Activated T-helper 9 cell treated with anti-CD3 and anti-CD28 coated beads, Interleukin-2, amount 50 U/mL, for 16 hours (primary cell): ENCODE measurements around the gene GRK1.

Source experiments
- DNase-seq: peaks from one replicate; pipeline ENCODE4 v3.0.0-alpha.2; 2020; ENCODE audit warnings: low read depth

GRK1 gene

DNA sequence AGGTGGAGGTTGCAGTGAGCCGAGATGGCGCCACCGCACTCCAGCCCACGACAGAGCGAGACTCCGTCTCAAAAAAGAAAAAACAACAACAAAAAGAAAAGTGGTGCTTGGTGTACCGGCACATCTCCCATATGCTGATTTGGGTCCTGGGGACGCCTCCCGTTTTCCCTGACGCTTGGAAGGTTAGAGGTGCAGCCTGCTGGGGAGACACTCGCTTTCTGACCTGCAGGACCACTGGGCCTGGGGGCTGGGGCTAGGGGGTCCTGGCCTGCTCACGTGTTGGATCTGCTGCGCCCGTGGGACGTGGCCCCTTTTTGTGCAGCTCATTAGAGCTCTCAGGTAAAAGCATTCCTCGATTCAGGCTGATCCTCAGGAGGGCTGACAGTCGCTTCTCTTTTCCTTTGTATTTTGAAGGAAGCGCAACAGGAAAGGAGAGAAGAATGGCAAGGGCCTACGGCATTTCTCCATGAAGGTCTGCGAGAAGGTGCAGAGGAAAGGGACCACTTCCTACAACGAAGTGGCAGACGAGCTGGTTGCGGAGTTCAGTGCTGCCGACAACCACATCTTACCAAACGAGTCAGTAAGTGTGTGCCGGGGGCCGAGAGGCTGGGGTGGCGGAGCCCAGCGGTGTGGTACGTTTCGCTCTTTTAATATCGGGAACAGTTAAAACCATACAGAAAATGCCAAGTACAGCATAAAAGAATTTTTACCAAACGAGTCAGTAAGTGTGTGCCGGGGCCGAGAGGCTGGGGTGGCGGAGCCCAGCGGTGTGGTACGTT is 34.1 kb upstream of the GRK1 start:
- DNase-seq, result no peak

DNA sequence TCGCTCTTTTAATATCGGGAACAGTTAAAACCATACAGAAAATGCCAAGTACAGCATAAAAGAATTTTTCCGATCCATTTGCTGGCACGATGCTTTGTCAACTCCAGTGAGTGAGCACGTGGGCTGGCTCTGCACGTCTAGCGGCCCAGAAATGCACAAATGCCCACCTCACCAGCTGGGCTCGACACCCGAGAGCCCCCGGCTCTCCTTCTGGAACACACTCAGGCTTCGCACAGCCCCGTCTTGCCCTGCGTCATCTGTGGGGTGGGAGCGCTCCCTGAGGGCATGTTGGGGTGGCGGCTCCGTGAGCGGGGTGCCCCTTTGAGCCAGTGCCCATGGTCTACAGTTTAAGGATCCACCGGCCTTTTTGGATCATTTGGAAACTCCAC is 33.5 kb upstream of the GRK1 start:
- DNase-seq, result no peak

GRCh38 chr13:113634279-113635047 is 32.6 kb upstream of the GRK1 start:
- DNase-seq, result no peak

DNA sequence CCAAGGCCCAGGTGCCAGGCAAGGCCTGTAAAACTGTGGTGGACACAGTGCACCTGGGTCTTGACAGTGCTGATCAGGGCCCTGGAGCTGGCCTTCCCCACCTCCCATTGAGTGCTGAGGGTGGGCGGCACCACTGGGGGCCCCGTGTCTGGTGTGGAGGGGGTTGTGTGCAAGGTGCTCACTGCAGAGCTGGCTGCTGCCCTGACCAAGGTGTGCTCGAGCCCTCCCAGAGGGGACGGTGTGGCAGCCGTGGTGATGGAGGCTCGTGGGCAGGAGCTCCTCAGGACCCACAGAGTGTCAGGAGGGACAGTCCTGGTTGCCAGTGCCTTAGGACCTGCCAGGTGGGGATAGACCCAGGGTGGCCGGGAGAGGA is 32.0 kb upstream of the GRK1 start:
- no peak for DNase-seq

DNA sequence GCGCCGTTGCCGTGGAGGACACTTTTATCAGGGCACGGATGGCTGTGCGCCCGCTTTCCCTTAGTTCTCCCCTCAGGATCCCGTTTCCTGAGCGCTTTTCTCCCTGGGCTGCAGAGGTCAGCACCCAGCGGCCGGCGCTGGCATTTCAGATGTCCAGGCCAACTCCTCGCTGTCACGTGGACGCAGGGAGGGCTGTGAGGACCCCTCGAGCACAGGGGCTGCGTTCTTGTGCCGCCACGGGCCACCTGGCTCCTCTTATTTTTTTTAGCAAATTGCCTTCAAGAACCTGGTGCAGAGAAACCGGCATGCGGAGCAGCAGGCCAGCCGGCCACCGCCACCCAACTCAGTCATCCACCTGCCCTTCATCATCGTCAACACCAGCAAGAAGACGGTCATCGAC is 31.3 kb upstream of the GRK1 start:
- DNase-seq, result no peak

GRCh38 chr13:113636266-113636963 is 30.6 kb upstream of the GRK1 start:
- no peak for DNase-seq

DNA sequence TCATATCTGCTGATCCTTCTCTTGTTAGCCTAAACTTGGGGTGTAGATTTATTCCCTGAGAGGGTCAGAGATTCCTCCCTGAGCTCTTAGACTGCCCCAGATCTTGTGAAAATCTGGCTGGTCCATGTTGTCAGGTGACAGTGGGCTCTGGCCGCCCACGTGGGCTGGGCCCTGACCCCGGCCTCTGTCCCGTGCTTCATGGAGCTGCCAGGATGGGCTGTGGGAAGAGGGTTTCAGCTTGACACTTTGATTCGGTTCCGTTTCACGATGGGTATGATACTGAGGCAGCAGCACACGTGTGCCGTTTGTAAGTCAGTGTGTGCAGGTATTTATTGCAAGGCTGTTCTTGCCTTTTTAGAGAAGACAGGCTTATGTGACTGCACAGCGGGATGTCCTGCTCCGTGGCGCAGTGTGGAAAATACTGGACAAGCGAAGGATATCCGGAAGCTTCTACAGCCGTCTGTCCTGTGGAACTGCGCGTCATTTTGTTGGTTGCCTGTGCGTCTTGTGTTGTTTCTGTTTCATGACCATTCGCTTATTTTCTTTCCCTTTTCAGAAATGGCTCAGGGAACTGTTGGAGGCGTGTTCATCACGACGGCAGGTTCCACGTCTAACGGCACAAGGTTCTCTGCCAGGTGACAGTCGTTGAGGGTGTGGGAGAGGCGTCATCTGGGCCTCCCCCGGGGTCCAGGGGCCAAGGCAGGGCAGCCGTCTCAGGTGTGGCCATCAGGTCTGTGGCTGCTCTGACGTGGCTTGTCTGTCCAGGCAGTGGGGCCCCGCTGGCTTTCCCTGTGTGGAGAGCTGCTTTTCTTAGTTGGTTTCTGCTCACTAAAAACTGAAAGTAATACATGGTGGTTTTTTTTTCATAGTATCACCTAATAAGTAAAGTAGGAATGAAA is 29.5 kb upstream of the GRK1 start:
- no peak for DNase-seq

GRCh38 chr13:113638173-113638746 is 28.8 kb upstream of the GRK1 start:
- no peak for DNase-seq

GRCh38 chr13:113638806-113639205 is 28.2 kb upstream of the GRK1 start:
- no peak for DNase-seq

DNA sequence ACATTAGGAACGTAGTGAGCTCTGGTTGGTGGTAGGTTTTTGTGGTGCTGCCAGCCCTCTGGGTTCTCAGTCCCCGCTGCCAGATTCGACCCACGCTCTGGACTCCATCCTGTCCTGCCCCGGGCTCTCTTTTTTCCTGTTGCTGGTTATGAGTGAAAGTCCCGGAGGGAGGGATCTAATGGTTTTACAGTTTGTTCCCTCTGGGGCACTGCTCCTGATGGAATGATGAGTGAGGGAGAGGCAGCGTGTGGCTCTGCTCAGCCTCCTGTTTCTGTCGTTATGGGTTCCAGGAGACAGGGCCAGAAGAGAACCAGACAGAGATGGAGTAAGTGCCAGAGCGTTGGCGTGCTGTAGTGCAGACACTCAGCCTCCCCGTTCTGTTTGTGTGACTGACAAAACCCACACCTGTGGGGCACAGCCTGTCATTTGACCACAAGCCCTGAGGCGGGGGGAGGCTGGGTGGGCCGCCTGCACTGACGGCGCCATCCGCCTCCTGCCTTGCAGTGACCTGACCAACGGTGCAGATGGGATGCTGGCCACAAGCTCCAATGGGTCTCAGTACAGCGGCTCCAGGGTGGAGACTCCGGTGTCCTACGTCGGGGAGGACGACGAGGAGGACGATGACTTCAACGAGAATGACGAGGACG is 27.3 kb upstream of the GRK1 start:
- DNase-seq, result no peak

DNA sequence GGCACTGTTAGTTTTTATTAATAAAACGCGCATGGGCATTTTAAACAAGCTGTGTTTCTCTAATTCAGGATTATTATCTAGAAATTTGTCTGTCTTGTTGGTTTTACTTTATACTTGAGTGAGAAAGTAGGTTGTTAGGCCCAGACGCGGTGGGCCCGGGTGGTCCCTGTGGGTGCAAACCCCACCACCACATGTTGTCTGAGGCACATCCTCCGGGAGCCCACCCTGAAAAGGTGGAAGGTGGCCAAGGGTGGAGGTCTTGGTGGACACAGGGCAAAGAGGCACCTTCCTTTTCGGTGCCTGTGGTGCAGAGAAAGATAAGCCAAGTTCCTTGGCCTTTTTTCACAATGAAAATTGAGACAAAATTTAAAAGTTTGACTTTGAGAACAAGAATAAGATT is 25.6 kb upstream of the GRK1 start:
- no peak for DNase-seq

DNA sequence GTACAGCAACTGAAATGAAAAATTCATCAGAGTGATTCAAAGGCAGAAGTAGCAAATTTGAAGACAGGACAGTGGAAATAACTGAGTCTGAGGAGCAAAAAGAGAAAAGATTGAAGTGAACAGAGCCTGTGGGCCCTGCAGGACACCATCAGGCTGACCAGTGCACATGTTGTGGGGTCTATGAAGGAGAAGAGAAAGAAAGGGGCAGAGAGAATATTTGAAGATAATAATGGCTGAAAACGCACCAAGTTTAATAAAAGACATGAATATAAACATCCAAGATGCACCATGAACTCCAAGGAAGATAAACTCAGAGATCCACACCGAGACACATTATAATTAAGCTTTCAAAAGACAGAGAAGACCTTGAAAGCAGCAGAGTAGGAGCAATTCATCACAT is 24.5 kb upstream of the GRK1 start:
- no peak for DNase-seq

- DNase-seq, result no peak
These were observed 23.4 kb upstream of the GRK1 start for GRCh38 chr13:113643593-113643992.

DNA sequence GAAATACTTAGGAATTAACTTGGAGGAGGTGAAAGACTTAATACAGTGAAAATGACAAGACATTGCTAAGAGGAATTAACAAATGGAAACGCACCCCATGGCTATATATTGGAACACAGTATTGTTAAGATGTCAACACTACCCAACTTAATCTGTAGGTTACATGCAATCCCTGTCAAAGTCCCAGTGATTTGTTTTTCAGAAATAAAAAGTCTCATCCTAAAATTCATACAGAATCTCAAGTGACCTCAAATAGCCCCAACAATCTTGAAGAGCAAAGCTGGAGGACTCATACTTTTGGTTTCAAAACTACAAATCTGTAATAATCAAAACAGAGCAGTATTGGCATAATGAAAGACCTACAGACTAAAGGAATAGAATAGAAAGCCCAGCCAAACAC is 22.2 kb upstream of the GRK1 start:
- no peak for DNase-seq

GRCh38 chr13:113645329-113645728 is 21.7 kb upstream of the GRK1 start:
- DNase-seq, result no peak

- DNase-seq, result no peak
These were observed 20.6 kb upstream of the GRK1 start for GRCh38 chr13:113646376-113646775.

DNA sequence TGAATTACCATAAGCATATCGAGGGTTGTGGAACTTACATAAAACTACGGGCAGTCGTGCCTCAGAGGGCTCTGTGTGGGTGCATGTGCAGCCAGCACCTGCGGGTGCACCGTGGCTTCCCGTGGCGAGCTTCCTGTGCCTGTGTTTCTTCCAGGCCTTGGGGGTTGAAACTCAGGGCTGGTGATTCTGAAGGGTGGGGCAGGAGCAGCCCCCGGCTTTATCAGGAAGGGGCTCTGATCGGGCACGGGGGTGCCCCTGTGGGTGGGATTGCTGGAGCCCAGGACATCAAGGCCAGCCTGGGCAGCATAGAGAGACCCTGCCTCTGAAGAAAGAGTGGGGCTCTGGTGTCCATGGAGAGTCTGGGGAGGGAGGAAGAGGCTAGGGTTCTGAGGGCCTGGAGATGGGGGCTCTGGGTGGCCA is 20.1 kb upstream of the GRK1 start:
- no peak for DNase-seq

DNA sequence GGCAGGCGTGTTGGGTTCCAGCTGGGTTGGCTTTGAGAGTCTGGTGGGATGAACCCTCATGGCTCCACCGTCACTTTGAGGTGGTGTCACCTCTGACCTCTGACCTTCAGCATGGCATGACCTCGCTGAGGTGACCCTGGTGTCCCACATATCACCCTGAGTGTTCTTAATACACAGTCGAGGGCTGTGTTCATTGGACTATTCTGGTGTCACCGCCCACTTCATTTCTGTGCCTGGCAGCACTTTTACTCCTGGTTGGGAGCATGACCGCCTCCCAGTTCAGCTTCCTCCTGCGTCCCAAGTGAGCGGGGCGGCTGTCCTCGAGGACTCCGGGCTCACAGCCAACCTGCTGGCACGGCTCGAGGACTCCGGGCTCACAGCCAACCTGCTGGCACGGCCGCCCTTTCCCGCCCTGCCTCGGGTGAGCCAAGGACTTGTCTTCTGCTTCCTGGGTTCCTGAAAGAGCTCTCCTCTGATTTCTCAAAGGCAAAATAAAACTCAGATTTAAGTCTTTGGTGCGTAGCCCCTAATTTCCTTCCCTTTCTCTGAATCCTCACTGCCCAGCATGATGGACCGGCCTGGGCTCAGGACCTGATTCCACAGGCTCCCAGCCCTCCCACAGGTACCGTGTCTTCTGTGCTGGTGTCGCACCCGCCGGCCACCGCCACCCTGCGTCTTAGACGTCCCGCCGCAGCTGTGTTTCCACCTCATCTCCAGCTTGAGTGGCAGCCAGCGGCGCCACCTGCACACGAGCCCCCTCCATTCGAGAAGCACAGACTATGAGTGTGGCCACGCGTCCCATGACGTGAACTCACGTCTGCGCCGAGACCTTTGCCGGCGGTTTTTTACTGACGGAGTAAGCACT is 19.4 kb upstream of the GRK1 start:
- DNase-seq, result no peak

GRCh38 chr13:113648216-113648610 is 18.8 kb upstream of the GRK1 start:
- no peak for DNase-seq

GRCh38 chr13:113649212-113649611 is 17.8 kb upstream of the GRK1 start:
- DNase-seq, result no peak
